K562 (cell line): ENCODE measurements around the gene RHBG. TPM values are rescaled to one million over a fixed set of nuclear protein-coding genes. Genes with fewer than 3 reads are reported as not detected.

ENCODE experiments used
- ATAC-seq: fragments of 200-7000 bp; cut with Tn5 transposase; 3 replicates; pipeline ENCODE4 v1.9.1; 2020; ENCODE audit warnings: moderate library complexity
- BruUV-seq: library from RNA; stranded (reverse); fragments of 400-500 nt; replicated peaks from 2 replicates; lab custom pipeline; 2021; lab: Mats Ljungman, UMichigan
- CTCF ChIA-PET: fragments of 300-600 bp; formaldehyde crosslinking; extraction: SDS; loops from one replicate; lab custom pipeline; 2021; ENCODE audit warnings: low intra/inter-chr PET ratio; lab: Yijun Ruan, JAX
- POLR2A ChIA-PET: fragments of 300-600, 350-650 bp; sonication (Branson Sonifier 250); formaldehyde crosslinking; extraction: SDS; loops from one replicate; lab custom pipeline; 2021; ENCODE audit warnings: antibody characterized with exemption, inconsistent platforms; lab: Yijun Ruan, JAX
- DNase-seq, 4 experiments: peaks; one replicate each; pipeline versions ENCODE4 v3.0.0 to v3.0.0-alpha.2; 2011 to 2018; ENCODE audit warnings: low spot score in 3 of 4, mixed read lengths in 3 of 4; ENCODE audit errors: extremely low read depth in 1 of 4
- FAIRE-seq: peaks from 2 replicates; lab custom pipeline; 2011; peaks lifted over from hg19 to GRCh38; lab: Jason Lieb, UNC
- H2AFZ ChIP-seq: 2 replicates; pipeline ENCODE4 v1.6.0; 2011; ENCODE audit warnings: low read depth, low read length, control low read depth, inconsistent platforms
- H3K27ac ChIP-seq: fragments of 200-600 bp; 3 replicates; pipeline ENCODE4 v1.8.0; 2011; ENCODE audit warnings: low read depth, mild to moderate bottlenecking, control low read depth, inconsistent platforms, low read length, moderate library complexity, mixed read lengths; ENCODE audit errors: extremely low read depth
- H3K27me3 ChIP-seq, 2 experiments: fragments of 300-600 bp in 1 of 2; 2 replicates in 1 of 2; 3 replicates in 1 of 2; pipeline versions ENCODE4 v1.6.0 to v1.8.0; 2011; ENCODE audit warnings: inconsistent platforms in 2 of 2, low read length in 2 of 2, mild to moderate bottlenecking in 1 of 2, mixed read lengths in 1 of 2, moderate library complexity in 1 of 2; ENCODE audit not compliant: control insufficient read depth in 2 of 2, insufficient read depth in 2 of 2
- H3K36me3 ChIP-seq: fragments of 300-600 bp; 3 replicates; pipeline ENCODE4 v1.8.0; 2011; ENCODE audit warnings: mild to moderate bottlenecking, low read length, inconsistent platforms; ENCODE audit not compliant: control insufficient read depth, insufficient read depth
- H3K4me1 ChIP-seq, 2 experiments: fragments of 200-600 bp in 1 of 2; replicated peaks in 1 of 2; 2 replicates in 1 of 2; 3 replicates in 1 of 2; pipeline versions ENCODE4 v1.5.1 to v1.8.0; 2011; ENCODE audit warnings: inconsistent platforms in 2 of 2, low read length in 2 of 2, mild to moderate bottlenecking in 1 of 2, mixed read lengths in 1 of 2, moderate library complexity in 1 of 2; ENCODE audit not compliant: control insufficient read depth in 2 of 2, insufficient read depth in 2 of 2
- H3K4me2 ChIP-seq: 2 replicates; pipeline ENCODE4 v1.6.1; 2011; ENCODE audit warnings: low read length, control low read depth, inconsistent platforms, mixed read lengths; ENCODE audit not compliant: insufficient read depth
- H3K4me3 ChIP-seq: fragments of 200-600 bp; sonication (generic), shearing (Covaris generic); 2 replicates; pipeline ENCODE4 v1.5.1; 2016; ENCODE audit warnings: control low read depth, inconsistent platforms
- H3K79me2 ChIP-seq: fragments of 200-600 bp; 3 replicates; pipeline ENCODE4 v1.8.0; 2011; ENCODE audit warnings: low read length, inconsistent platforms; ENCODE audit not compliant: control insufficient read depth, insufficient read depth
- H3K9ac ChIP-seq, 2 experiments: 2 replicates each; pipeline versions ENCODE4 v1.6.0 to v1.6.1; 2011; ENCODE audit warnings: low read depth in 2 of 2, low read length in 2 of 2, control low read depth in 1 of 2, inconsistent platforms in 1 of 2, mild to moderate bottlenecking in 1 of 2, mixed read lengths in 1 of 2; ENCODE audit not compliant: insufficient read depth in 1 of 2
- H3K9me1 ChIP-seq: one replicate; pipeline ENCODE4 v1.6.0; 2011; ENCODE audit warnings: inconsistent platforms, mild to moderate bottlenecking, low read length, moderate library complexity; ENCODE audit not compliant: control insufficient read depth, insufficient read depth
- H3K9me3 ChIP-seq: replicated peaks from 2 replicates; pipeline ENCODE4 v1.5.1; 2011; ENCODE audit warnings: low read depth, low read length, inconsistent platforms; ENCODE audit not compliant: control insufficient read depth, insufficient read depth
- H4K20me1 ChIP-seq: replicated peaks from 2 replicates; pipeline ENCODE4 v1.6.1; 2011; ENCODE audit warnings: low read length, inconsistent platforms, mixed read lengths; ENCODE audit not compliant: control insufficient read depth, insufficient read depth
- ESRRB ChIP-seq: fragments of 250-450 bp; sonication (Bioruptor Pico); IDR thresholded peaks from 2 replicates; pipeline ENCODE4 v1.5.0; 2020; ENCODE audit warnings: mild to moderate bottlenecking, moderate library complexity, borderline replicate concordance
- HNRNPL ChIP-seq: fragments of 200-400 bp; formaldehyde crosslinking; IDR thresholded peaks from 2 replicates; pipeline ENCODE4 v1.6.1; 2017; ENCODE audit warnings: low read depth, mild to moderate bottlenecking, low read length
- HNRNPUL1 ChIP-seq: fragments of 200-400 bp; formaldehyde crosslinking; IDR thresholded peaks from 2 replicates; pipeline ENCODE4 v1.6.1; 2017; ENCODE audit warnings: low read length
- NFE2L1 ChIP-seq: fragments of 450-650 bp; IDR thresholded peaks from 2 replicates; pipeline ENCODE4 v1.6.1; 2016; ENCODE audit warnings: missing genetic modification characterization, low read depth, mild to moderate bottlenecking, missing compliant biosample characterization, moderate library complexity, borderline replicate concordance
- POLR2A ChIP-seq: fragments of 450-650 bp; conservative IDR thresholded peaks from 2 replicates; pipeline ENCODE4 v1.6.1; 2016
- STAG1 ChIP-seq: sonication (generic); formaldehyde crosslinking; IDR thresholded peaks from 2 replicates; pipeline ENCODE4 v1.5.0; 2020; ENCODE audit warnings: missing genetic modification reagents, borderline replicate concordance
- ZNF253 ChIP-seq: fragments of 250-450 bp; sonication (Bioruptor Pico); conservative IDR thresholded peaks from 2 replicates; pipeline ENCODE4 v1.6.1; 2021; ENCODE audit warnings: mild to moderate bottlenecking
- WGBS: fragments of 100-300 bp; shearing (Covaris generic); methylation state at CpG from one replicate; pipeline ENCODE4 v1.1.6; 2016; ENCODE audit warnings: low coverage, mixed read lengths; ENCODE audit not compliant: insufficient coverage; ENCODE audit errors: missing lambda C conversion rate; 5-methylcytosine and 5-hydroxymethylcytosine counted together
- in situ Hi-C: fragments of 300-500 bp; cut with MboI; formaldehyde crosslinking; loops from 4 replicates; pipeline ENCODE4 v1.15.0; 2018; ENCODE audit warnings: inconsistent platforms, mixed read lengths
- intact Hi-C: fragments of 100-400 bp; cut with micrococcal nuclease; formaldehyde crosslinking; loops from 2 replicates; pipeline ENCODE4 v1.14.2; 2022
- polyA plus RNA-seq, 8 experiments: library from polyadenylated mRNA; depleted of rRNA in 4 of 8; stranded (reverse) in 5 of 8; unstranded in 3 of 8; fragments of >200 nt; fragmentation: Nextera tagmentation in 2 of 8; fragmentation: Illumina TruSeq in 1 of 8; extraction: Ambion mirVana in 2 of 8; extraction: Trizol in 1 of 8; gene quantifications; 2 replicates each; pipeline versions ENCODE4 v1.2.1 to v1.2.3, GENCODE V29; 2011 to 2014; ENCODE audit warnings: inconsistent platforms in 1 of 8, missing spikeins in 1 of 8
- total RNA-seq, 7 experiments: library from RNA; depleted of rRNA in 6 of 7; stranded (reverse); fragments of >200 nt in 6 of 7; fragmentation: Illumina TruSeq in 2 of 7; extraction: Trizol in 2 of 7; gene quantifications; 2 replicates each; pipeline versions ENCODE4 v1.2.1 to v1.2.3, GENCODE V29; 2011 to 2021; ENCODE audit warnings: low replicate concordance in 1 of 7

The RHBG gene
- total and polyA plus RNA-seq, 9 of the 15 experiments (the other 6 are each of a cell fraction or from before 2014, with no cell fraction given) = not detected

DNA sequence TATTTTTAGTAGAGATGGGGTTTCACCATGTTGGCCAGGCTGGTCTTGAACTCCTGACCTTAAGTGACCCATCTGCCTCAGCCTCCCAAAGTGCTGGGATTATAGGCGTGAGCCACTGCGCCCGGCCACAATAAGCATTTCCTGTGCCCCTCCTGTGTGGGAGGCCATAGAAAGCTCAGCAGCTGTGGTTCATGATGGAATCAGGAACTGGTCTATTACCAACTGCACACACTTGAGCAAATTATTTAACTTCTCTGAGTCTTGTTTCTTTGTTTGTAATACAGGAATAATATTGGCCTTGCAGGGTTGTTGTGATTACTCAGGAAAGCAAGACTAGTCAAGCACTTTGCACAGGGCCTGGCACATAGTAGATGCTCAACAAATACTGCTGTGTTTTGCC lies 15.0 kb downstream of the RHBG start:
- no peak overlapping the region for H2AFZ ChIP-seq
- in situ Hi-C loops (no loop called here), intact Hi-C loops (no loop called here)
- 64% methylated on average over 3 of the region's 3 CpGs for WGBS
- FAIRE-seq (no peak), ATAC-seq (no peak), DNase-seq (no peak)
- no peak overlapping the region for H3K4me3 ChIP-seq
- H4K20me1 ChIP-seq = peaks cover 4% of the 10 kb centered on the region
- H3K9me1 ChIP-seq = no peaks in the 10 kb centered on the region
- peaks cover 9 to 18% of the 10 kb centered on the region in 2 experiments; a peak in 4 of 5 replicates for H3K27me3 ChIP-seq
- H3K4me1 ChIP-seq = peaks cover 8 to 10% of the 10 kb centered on the region in 2 experiments; a peak in 3 of 5 replicates
- H3K27ac ChIP-seq = no peak overlapping the region
- no peaks in the 10 kb centered on the region for H3K36me3 ChIP-seq
- BruUV-seq = no TSS peak
- ChIA-PET CTCF (interaction anchor here (10.1 kb wide), 1 partner anchor 60 kb away, joined by 240 read pairs; no protein-coding TSS in a partner anchor), POLR2A (interaction anchor here (1.0 kb wide), 1 partner anchor 59 kb away, joined by 3 read pairs; no protein-coding TSS in a partner anchor)
- H3K9ac ChIP-seq = no peak overlapping the region
- no peaks in the 10 kb centered on the region for H3K9me3 ChIP-seq
- no peak overlapping the region for H3K4me2 ChIP-seq
- no peaks in the 10 kb centered on the region for H3K79me2 ChIP-seq
- TF ChIP-seq NFE2L1 (tag) = no peak
- TF ChIP-seq ZNF253 (CRISPR knock-in tag) = no peak
- TF ChIP-seq HNRNPL = no peak
- TF ChIP-seq POLR2A = no peak

DNA sequence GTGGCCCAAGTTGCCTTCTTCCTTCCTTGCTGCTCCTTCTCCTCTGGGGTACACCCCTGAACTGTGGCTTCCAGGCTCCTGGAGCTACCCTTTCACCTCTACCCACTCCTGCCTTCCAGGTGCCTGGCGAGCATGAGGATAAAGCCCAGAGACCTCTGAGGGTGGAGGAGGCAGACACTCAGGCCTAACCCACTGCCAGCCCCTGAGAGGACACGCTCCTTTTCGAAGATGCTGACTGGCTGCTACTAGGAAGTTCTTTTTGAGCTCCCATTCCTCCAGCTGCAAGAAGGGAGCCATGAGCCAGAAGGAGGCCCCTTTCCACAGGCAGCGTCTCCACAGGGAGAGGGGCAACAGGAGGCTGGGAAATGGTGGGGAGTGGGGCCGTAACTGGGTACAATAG lies 15.6 kb downstream of the RHBG start:
- Histone ChIP-seq H3K9me3 (no peaks in the 10 kb centered on the region), H3K4me1 (peaks cover 2 to 10% of the 10 kb centered on the region in 2 experiments; a peak in 3 of 5 replicates), H3K4me2 (no peak overlapping the region), H3K9me1 (no peaks in the 10 kb centered on the region), H3K79me2 (no peaks in the 10 kb centered on the region), H2AFZ (no peak overlapping the region), H3K36me3 (no peaks in the 10 kb centered on the region), H4K20me1 (peaks cover 7% of the 10 kb centered on the region), H3K4me3 (no peak overlapping the region), H3K27me3 (peaks cover 11 to 18% of the 10 kb centered on the region in 2 experiments; a peak in 4 of 5 replicates), H3K27ac (no peak overlapping the region), H3K9ac (0 out of 4 replicates have a peak overlapping the region, but pooled peaks of 1 of the 2 experiments have one; percentile 47)
- DNase-seq = no peak
- no peak for ATAC-seq
- ChIA-PET CTCF (interaction anchor here (0.6 to 10.1 kb wide), 3 partner anchors 60 to 240 kb away, joined by 3 to 240 read pairs (median 6); no protein-coding TSS in a partner anchor), POLR2A (interaction anchor here (3.0 kb wide), 1 partner anchor 61 kb away, joined by 26 read pairs; no protein-coding TSS in a partner anchor)
- in situ Hi-C loops (loop anchor here (5.0 kb wide), 2 partner anchors 58 to 218 kb away; partner anchors contain the start of gene GPATCH4), intact Hi-C loops (loop anchor here (1.0 kb wide), 1 partner anchor 60 kb away; no protein-coding TSS in a partner anchor)
- BruUV-seq = no TSS peak
- WGBS = 33% methylated on average over 4 of the region's 5 CpGs
- no peak for FAIRE-seq
- TF ChIP-seq ESRRB (CRISPR knock-in tag) = no peak
- TF ChIP-seq STAG1 (CRISPR knock-in tag) = no peak
- no peak for TF ChIP-seq HNRNPUL1
